IMR-90 (cell line): ENCODE data around the gene PPP1R14B. TPM values are rescaled to one million over a fixed set of nuclear protein-coding genes. Genes with fewer than 3 reads are reported as not detected.
A peak's percentile ranks its signal among the peaks of the same experiment; 100 is the strongest.

Source experiments
- ATAC-seq: fragments of 200-7000 bp; cut with Tn5 transposase; 2 replicates; pipeline ENCODE4 v1.9.1; 2020; ENCODE audit warnings: low read depth, mild to moderate bottlenecking, moderate library complexity
- BruUV-seq: library from RNA; stranded (reverse); fragments of 400-500 nt; replicated peaks from 2 replicates; lab custom pipeline; 2021; lab: Mats Ljungman, UMichigan
- CTCF ChIA-PET: fragments of 300-600 bp; formaldehyde crosslinking; extraction: SDS; loops from one replicate; lab custom pipeline; 2021; ENCODE audit warnings: antibody characterized with exemption; lab: Yijun Ruan, JAX
- POLR2A ChIA-PET: fragments of 300-600 bp; sonication (Branson Sonifier 250); formaldehyde crosslinking; loops from one replicate; lab custom pipeline; 2022; ENCODE audit warnings: antibody characterized with exemption; ENCODE audit not compliant: unreplicated experiment; lab: Charles Lee
- DNase-seq: peaks from one replicate; pipeline ENCODE4 v3.0.0; 2013
- H2AFZ ChIP-seq: replicated peaks from 2 replicates; pipeline ENCODE3; 2013; ENCODE audit warnings: low read length, mild to moderate bottlenecking; ENCODE audit not compliant: poor library complexity
- H2AK5ac ChIP-seq: 2 replicates; pipeline ENCODE4 v1.6.1; 2013; ENCODE audit warnings: low read depth, low read length, inconsistent platforms
- H2AK9ac ChIP-seq: replicated peaks from 2 replicates; pipeline ENCODE3; 2013; ENCODE audit warnings: mild to moderate bottlenecking, low read depth, low read length, moderate library complexity; ENCODE audit not compliant: poor library complexity
- H2BK120ac ChIP-seq: 2 replicates; pipeline ENCODE4 v1.6.1; 2013; ENCODE audit warnings: low read depth, low read length, inconsistent platforms
- H2BK15ac ChIP-seq: 3 replicates; pipeline ENCODE4 v1.6.1; 2013; ENCODE audit warnings: low read depth, low read length, inconsistent platforms
- H2BK20ac ChIP-seq: 2 replicates; pipeline ENCODE4 v1.6.1; 2013; ENCODE audit warnings: low read depth, mild to moderate bottlenecking, inconsistent platforms, low read length, moderate library complexity
- H2BK5ac ChIP-seq: 2 replicates; pipeline ENCODE4 v1.6.1; 2013; ENCODE audit warnings: mild to moderate bottlenecking, low read depth, low read length, inconsistent platforms; ENCODE audit not compliant: poor library complexity, severe bottlenecking
- H3K14ac ChIP-seq: replicated peaks from 2 replicates; pipeline ENCODE4 v1.6.1; 2013; ENCODE audit warnings: low read depth, low read length, inconsistent platforms
- H3K18ac ChIP-seq: 2 replicates; pipeline ENCODE4 v1.6.1; 2013; ENCODE audit warnings: low read depth, low read length, control low read depth
- H3K23ac ChIP-seq: 2 replicates; pipeline ENCODE4 v1.6.1; 2013; ENCODE audit warnings: low read depth, low read length, inconsistent platforms
- H3K27ac ChIP-seq: 2 replicates; pipeline ENCODE4 v1.5.1; 2013; ENCODE audit warnings: mild to moderate bottlenecking, control low read depth, low read length; ENCODE audit not compliant: insufficient read depth
- H3K27me3 ChIP-seq: 2 replicates; pipeline ENCODE4 v1.6.1; 2013; ENCODE audit warnings: low read length; ENCODE audit not compliant: control insufficient read depth, insufficient read depth
- H3K36me3 ChIP-seq: 2 replicates; pipeline ENCODE4 v1.6.1; 2013; ENCODE audit warnings: low read length, mixed read lengths; ENCODE audit not compliant: control insufficient read depth, insufficient read depth
- H3K4ac ChIP-seq: 2 replicates; pipeline ENCODE4 v1.6.1; 2013; ENCODE audit warnings: low read depth, low read length, inconsistent platforms
- H3K4me1 ChIP-seq: 2 replicates; pipeline ENCODE4 v1.6.1; 2013; ENCODE audit warnings: low read length, mixed read lengths; ENCODE audit not compliant: control insufficient read depth, insufficient read depth
- H3K4me2 ChIP-seq: 2 replicates; pipeline ENCODE4 v1.6.1; 2013; ENCODE audit warnings: low read depth, mild to moderate bottlenecking, control low read depth, low read length, moderate library complexity
- H3K4me3 ChIP-seq: 2 replicates; pipeline ENCODE4 v1.5.1; 2013; ENCODE audit warnings: low read depth, mild to moderate bottlenecking, control low read depth, low read length, moderate library complexity; ENCODE audit not compliant: insufficient read depth
- H3K56ac ChIP-seq: 2 replicates; pipeline ENCODE4 v1.6.1; 2013; ENCODE audit warnings: low read length, inconsistent platforms; ENCODE audit not compliant: insufficient read depth; ENCODE audit errors: extremely low read depth
- H3K79me1 ChIP-seq, 2 experiments: 2 replicates each; pipeline ENCODE4 v1.6.1; 2013; ENCODE audit warnings: low read length in 2 of 2, inconsistent platforms in 1 of 2, low read depth in 1 of 2
- H3K9ac ChIP-seq: 2 replicates; pipeline ENCODE4 v1.6.1; 2013; ENCODE audit warnings: low read depth, low read length, control low read depth
- H3K9me1 ChIP-seq: 2 replicates; pipeline ENCODE4 v1.6.1; 2013; ENCODE audit warnings: low read length, inconsistent platforms; ENCODE audit not compliant: insufficient read depth
- H3K9me3 ChIP-seq: 2 replicates; pipeline ENCODE4 v1.6.1; 2013; ENCODE audit warnings: low read length; ENCODE audit not compliant: control insufficient read depth, insufficient read depth
- H4K20me1 ChIP-seq: 2 replicates; pipeline ENCODE4 v1.6.1; 2013; ENCODE audit warnings: low read length, inconsistent platforms; ENCODE audit not compliant: insufficient read depth
- H4K5ac ChIP-seq: 2 replicates; pipeline ENCODE4 v1.6.1; 2013; ENCODE audit warnings: mild to moderate bottlenecking, low read depth, low read length, control low read depth
- H4K8ac ChIP-seq, 2 experiments: 2 replicates each; pipeline ENCODE4 v1.6.1; 2013; ENCODE audit warnings: low read depth in 2 of 2, low read length in 2 of 2, control low read depth in 1 of 2, inconsistent platforms in 1 of 2
- H4K91ac ChIP-seq: 2 replicates; pipeline ENCODE4 v1.6.1; 2013; ENCODE audit warnings: low read depth, low read length, inconsistent platforms; ENCODE audit not compliant: insufficient read depth
- FOS ChIP-seq: fragments of 150-350 bp; IDR thresholded peaks from 2 replicates; pipeline ENCODE4 v1.6.1; 2016; ENCODE audit warnings: low read depth, low read length
- MAFK ChIP-seq: IDR thresholded peaks from 2 replicates; pipeline ENCODE4 v1.6.1; 2012; ENCODE audit warnings: low read depth, low read length, improper control_type of control experiment
- MXI1 ChIP-seq: IDR thresholded peaks from 2 replicates; pipeline ENCODE4 v1.6.1; 2012; ENCODE audit warnings: low read depth, mild to moderate bottlenecking, low read length, moderate library complexity, borderline replicate concordance
- NFE2L2 ChIP-seq: fragments of 150-350 bp; IDR thresholded peaks from 2 replicates; pipeline ENCODE4 v1.6.1; 2016; ENCODE audit warnings: low read depth, mild to moderate bottlenecking, low read length
- RCOR1 ChIP-seq: IDR thresholded peaks from 2 replicates; pipeline ENCODE4 v1.6.1; 2012; ENCODE audit warnings: mild to moderate bottlenecking, low read length, improper control_type of control experiment; ENCODE audit not compliant: insufficient replicate concordance
- SMC3 ChIP-seq: fragments of 150-350 bp; IDR thresholded peaks from 2 replicates; pipeline ENCODE4 v1.6.1; 2016; ENCODE audit warnings: low read depth, mild to moderate bottlenecking, antibody characterized with exemption, low read length, moderate library complexity
- WGBS, 2 experiments: methylation state at CpG; one replicate each; pipeline versions ENCODE4 v1.1.5 to v1.1.7; 2013; ENCODE audit warnings: missing lambda C conversion rate in 2 of 2; ENCODE audit not compliant: insufficient read length in 1 of 2; ENCODE audit errors: extremely low coverage in 2 of 2; 5-methylcytosine and 5-hydroxymethylcytosine counted together
- dilution Hi-C: fragments of 300-500 bp; cut with HindIII; formaldehyde crosslinking; loops from one replicate; pipeline ENCODE4 v1.14.3; 2018; ENCODE audit warnings: low sequenced_read_pairs; ENCODE audit not compliant: unreplicated experiment
- in situ Hi-C: fragments of 300-500 bp; cut with MboI; formaldehyde crosslinking; loops from 3 replicates; pipeline ENCODE4 v1.14.3; 2019; ENCODE audit warnings: low sequenced_read_pairs, inconsistent platforms, mixed read lengths
- intact Hi-C: fragments of 100-400 bp; cut with micrococcal nuclease; formaldehyde crosslinking; loops from 2 replicates; pipeline ENCODE4 v1.10.0; 2022
- polyA plus RNA-seq, 3 experiments: library from polyadenylated mRNA; depleted of rRNA; stranded (reverse); fragments of >200 nt; gene quantifications; 2 replicates each; pipeline ENCODE4 v1.2.3, GENCODE V29; 2012; ENCODE audit warnings: low replicate concordance in 1 of 3
- total RNA-seq: library from RNA; depleted of rRNA; stranded (reverse); fragments of >200 nt; gene quantifications from 2 replicates; pipeline ENCODE4 v1.2.3, GENCODE V29; 2012

The PPP1R14B gene
- total and polyA plus RNA-seq, 2 of the 4 experiments (the other 2 are of a cell fraction) = 176 to 257 TPM

DNA sequence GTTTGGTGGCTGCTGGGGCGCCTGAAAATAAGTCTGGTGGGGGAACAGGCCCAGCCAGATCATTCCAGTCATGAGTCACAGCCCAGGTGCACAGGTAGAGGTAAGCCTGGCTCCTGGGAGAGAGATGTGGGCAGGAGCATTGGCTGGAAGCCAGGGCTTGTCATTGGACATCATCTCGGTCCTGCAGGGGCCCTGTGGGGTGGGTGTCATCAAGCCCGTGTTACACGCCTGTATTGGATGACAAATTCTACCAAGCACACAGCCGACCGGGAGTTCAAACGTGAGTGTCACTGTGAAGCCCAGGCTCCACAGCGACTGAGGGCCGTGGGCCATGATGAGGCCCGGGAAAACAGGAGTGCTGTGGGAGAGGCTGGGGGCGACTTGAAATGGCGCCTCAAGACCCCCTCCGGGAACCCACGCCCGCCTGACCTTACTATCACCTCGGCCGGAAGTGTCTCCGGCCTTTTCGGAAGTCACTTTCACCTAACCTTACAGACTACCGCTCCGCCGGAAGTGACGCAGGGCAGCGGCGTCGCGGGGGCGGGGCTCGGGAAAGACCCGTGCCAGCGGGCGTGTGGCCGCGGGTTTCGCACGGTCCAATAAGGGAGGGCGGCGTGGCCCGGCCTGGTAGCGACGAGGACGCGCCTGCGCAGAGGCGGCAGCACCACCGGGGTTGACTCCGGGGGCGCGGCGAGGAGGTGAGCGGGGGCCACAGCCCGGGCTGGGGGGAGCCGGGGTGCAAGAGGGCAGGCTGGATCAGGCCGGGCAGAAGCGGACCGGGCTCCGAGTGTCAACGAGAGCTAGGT, 6.1 kb downstream of the PPP1R14B start, which contains the start of gene FKBP2 (continued):
- peak; percentile 27; the same call in 1 of the 2 replicates for TF ChIP-seq MXI1
- no peak for TF ChIP-seq MAFK
- TF ChIP-seq NFE2L2 = no peak

DNA sequence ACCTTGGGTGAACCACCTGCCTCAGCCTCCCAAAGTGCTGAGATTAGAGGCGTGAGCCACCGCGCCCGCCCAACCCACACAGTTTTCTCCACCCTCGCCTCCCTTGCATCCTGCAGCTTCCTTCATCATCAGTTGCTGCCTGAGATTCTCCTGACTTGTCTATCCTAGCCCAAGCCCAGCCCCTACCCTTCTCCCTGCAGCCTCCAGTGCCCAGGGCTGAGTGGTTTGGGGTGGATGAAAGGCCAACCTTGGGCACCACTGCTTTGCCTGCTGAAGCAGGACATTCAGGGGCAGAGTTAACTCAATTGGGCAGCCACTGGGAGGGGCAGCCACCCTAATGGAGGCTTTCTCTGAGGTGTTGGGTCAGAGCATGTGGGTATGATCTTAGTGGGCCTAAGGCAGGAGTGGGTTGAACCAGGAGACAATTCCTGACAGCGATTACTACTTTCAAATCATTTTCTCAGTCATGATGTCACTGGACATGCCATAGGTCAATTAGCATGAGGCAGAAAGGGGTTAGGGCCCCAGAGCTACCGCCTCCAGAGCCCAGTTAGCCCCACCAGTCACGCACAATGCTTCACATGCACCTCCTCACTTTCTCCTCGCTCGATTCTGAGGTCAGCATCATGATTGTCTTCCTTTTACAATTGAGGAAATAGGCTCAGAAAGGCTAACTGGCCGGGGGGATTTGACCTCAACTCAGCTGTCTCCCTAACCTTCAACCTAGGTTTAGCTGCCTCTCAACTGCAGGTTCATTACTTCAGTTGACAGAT, 6.9 kb downstream of the PPP1R14B start:
- peak overlapping the region; percentile 81 for H2AK9ac ChIP-seq
- peak overlapping the region; percentile 12; the same call in 2 of the 3 replicates for H2BK15ac ChIP-seq
- H4K20me1 ChIP-seq = peaks cover 13% of the 10 kb centered on the region
- no TSS peak for BruUV-seq
- H3K27me3 ChIP-seq = no peaks in the 10 kb centered on the region
- peaks cover 30 to 50% of the 10 kb centered on the region in 2 experiments; a peak in 3 of 4 replicates for H3K79me1 ChIP-seq
- peak overlapping the region; percentile 77 for H2BK5ac ChIP-seq
- dilution Hi-C loops = no loop called here
- H3K23ac ChIP-seq = 0 out of 2 replicates have a peak overlapping the region, but pooled peaks have one; percentile 61
- no peak overlapping the region for H3K18ac ChIP-seq
- peak overlapping the region; percentile 94 for H3K4ac ChIP-seq
- no peak overlapping the region for H3K56ac ChIP-seq
- no peak for ATAC-seq
- peaks cover 14% of the 10 kb centered on the region for H3K9me1 ChIP-seq
- H3K9ac ChIP-seq = peak overlapping the region; percentile 74
- no peak overlapping the region for H3K4me3 ChIP-seq
- POLR2A ChIA-PET = no interaction called here
- in situ Hi-C loops = no loop called here
- intact Hi-C loops = loop anchor here (2.0 kb wide), 1 partner anchor 53 kb away; the partner anchor contains the start of gene STIP1
- no peak overlapping the region for H2BK20ac ChIP-seq
- CTCF ChIA-PET = no interaction called here
- peak overlapping the region; percentile 1; the same call in 1 of the 2 replicates for H2BK120ac ChIP-seq
- TF ChIP-seq MXI1 = 0 out of 2 replicates have a peak, but pooled peaks have one; percentile 9
- TF ChIP-seq SMC3 = no peak
- TF ChIP-seq RCOR1 = no peak
- no peak for TF ChIP-seq MAFK
- TF ChIP-seq FOS = no peak
- H3K4me2 ChIP-seq = peak overlapping the region; percentile 81
- DNase-seq = no peak
- H3K36me3 ChIP-seq = peaks cover 31% of the 10 kb centered on the region
- peak overlapping the region; percentile 74 for H4K91ac ChIP-seq
- 100% methylated on average over 2 of the region's 11 CpGs; no CpG with 5 or more reads in 1 of the 2 experiments for WGBS, 2 experiments
- peak overlapping the region; percentile 79 for H3K14ac ChIP-seq
- H3K9me3 ChIP-seq = no peaks in the 10 kb centered on the region
- H2AFZ ChIP-seq = no peak overlapping the region
- peak overlapping the region; percentile 90 for H4K5ac ChIP-seq
- H4K8ac ChIP-seq = peak overlapping the region; percentile 96 to 99
- peak overlapping the region; percentile 85 for H3K27ac ChIP-seq
- H2AK5ac ChIP-seq = peak overlapping the region; percentile 73
- H3K4me1 ChIP-seq = peaks cover 14% of the 10 kb centered on the region
